Activated CD4-positive, alpha-beta T cell treated with anti-CD3 and anti-CD28 coated beads for 36 hours (primary cell): ENCODE data around the gene SYNPO2L. TPM values are rescaled to one million over a fixed set of nuclear protein-coding genes. Genes with fewer than 3 reads are reported as not detected.
A peak's percentile ranks its signal among the peaks of the same experiment; 100 is the strongest.

Source experiments
- ATAC-seq: fragments of 200-7000 bp; cut with Tn5 transposase; one replicate; pipeline ENCODE4 v1.10.0; 2021; ENCODE audit warnings: mild to moderate bottlenecking, moderate library complexity
- CTCF ChIA-PET: fragments of 350-600 bp; sonication (Branson Sonifier 250); formaldehyde crosslinking; loops from one replicate; lab custom pipeline; 2021; ENCODE audit warnings: antibody characterized with exemption; lab: Charles Lee
- POLR2A ChIA-PET: fragments of 350-600 bp; sonication (Branson Sonifier 250); formaldehyde crosslinking; loops from one replicate; lab custom pipeline; 2021; ENCODE audit warnings: antibody characterized with exemption, inconsistent platforms; lab: Charles Lee
- DNase-seq: peaks from one replicate; pipeline ENCODE4 v3.0.0-alpha.2; 2020
- H3K27ac Mint-ChIP-seq: one replicate; pipeline ENCODE4 v1.8.0; 2021; ENCODE audit warnings: mixed read lengths
- H3K27me3 Mint-ChIP-seq: one replicate; pipeline ENCODE4 v1.8.0; 2021; ENCODE audit warnings: mixed read lengths
- H3K36me3 Mint-ChIP-seq: one replicate; pipeline ENCODE4 v1.8.0; 2021; ENCODE audit warnings: low read depth, mixed read lengths
- H3K4me1 Mint-ChIP-seq: one replicate; pipeline ENCODE4 v1.8.0; 2021; ENCODE audit warnings: mixed read lengths
- H3K4me3 Mint-ChIP-seq: one replicate; pipeline ENCODE4 v1.8.0; 2021; ENCODE audit warnings: mild to moderate bottlenecking, moderate library complexity, mixed read lengths
- H3K9me3 Mint-ChIP-seq: one replicate; pipeline ENCODE4 v1.8.0; 2021; ENCODE audit warnings: low read depth, mixed read lengths
- intact Hi-C, 2 experiments: fragments of 100-400 bp; cut with DNase I in 1 of 2; cut with micrococcal nuclease in 1 of 2; formaldehyde crosslinking; loops; one replicate each; pipeline versions ENCODE4 v1.14.2 to v1.15.1; 2022 to 2024; cut with DNase I, micrococcal nuclease
- total RNA-seq, 2 experiments: library from RNA; stranded (reverse); gene quantifications; one replicate each; pipeline ENCODE4 v1.2.3, GENCODE V29; 2021

SYNPO2L gene
- total RNA-seq, 2 experiments from 2014 or later = not detected

DNA sequence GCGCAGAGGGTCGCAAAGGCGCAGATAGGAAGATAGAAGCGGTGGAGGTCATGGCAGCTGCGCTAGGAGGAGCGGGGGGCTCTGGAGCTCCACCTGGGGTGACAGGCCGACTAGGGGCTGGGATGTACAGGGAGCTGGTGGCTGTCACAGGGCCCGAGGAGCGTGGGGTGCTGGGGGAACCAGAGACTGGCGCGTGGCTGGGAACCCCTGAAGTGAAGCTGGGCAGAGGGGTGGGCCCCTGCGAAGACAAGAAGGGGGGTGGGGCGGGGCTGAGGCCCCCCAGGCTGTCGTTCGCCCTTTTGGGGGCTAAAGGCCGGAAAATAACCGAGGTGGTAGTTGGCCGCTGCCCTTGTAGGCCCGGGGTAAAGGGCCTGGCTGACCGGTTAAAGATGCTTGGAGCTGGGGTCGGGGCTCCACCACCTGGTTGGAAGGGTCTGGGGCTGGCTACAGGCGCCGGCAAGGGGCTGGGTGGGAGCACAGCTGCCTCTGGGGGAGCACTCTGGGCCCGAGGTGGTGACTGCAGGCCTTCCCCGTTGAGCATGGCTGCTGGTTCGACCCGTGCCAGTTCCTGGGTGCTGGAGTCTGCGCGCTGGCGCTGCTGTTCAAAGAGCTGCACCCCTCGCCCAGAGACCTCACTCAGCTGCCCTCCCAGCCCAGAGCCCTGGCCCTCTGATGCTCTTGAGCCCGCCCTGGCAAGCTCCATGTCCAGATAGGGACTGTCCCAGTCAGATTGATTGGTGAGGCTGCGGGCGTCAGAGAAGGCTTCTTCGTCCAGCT is 7.8 kb downstream of the SYNPO2L start:
- H3K36me3 Mint-ChIP-seq = no peaks in the 10 kb centered on the region
- H3K27me3 Mint-ChIP-seq = no peaks in the 10 kb centered on the region
- ChIA-PET CTCF (interaction anchor here (0.6 to 7.0 kb wide), 4 partner anchors 95 to 414 kb away, joined by 3 to 122 read pairs (median 3); no protein-coding TSS in a partner anchor), POLR2A (interaction anchor here (0.6 kb wide), 1 partner anchor 120 kb away, joined by 4 read pairs; no protein-coding TSS in a partner anchor)
- H3K4me3 Mint-ChIP-seq = peak overlapping the region; percentile 59
- ATAC-seq (no peak), DNase-seq (peak; percentile 19)
- intact Hi-C loops = no loop called here
- no peak overlapping the region for H3K27ac Mint-ChIP-seq
- peaks cover 21% of the 10 kb centered on the region for H3K4me1 Mint-ChIP-seq
- no peaks in the 10 kb centered on the region for H3K9me3 Mint-ChIP-seq

DNA sequence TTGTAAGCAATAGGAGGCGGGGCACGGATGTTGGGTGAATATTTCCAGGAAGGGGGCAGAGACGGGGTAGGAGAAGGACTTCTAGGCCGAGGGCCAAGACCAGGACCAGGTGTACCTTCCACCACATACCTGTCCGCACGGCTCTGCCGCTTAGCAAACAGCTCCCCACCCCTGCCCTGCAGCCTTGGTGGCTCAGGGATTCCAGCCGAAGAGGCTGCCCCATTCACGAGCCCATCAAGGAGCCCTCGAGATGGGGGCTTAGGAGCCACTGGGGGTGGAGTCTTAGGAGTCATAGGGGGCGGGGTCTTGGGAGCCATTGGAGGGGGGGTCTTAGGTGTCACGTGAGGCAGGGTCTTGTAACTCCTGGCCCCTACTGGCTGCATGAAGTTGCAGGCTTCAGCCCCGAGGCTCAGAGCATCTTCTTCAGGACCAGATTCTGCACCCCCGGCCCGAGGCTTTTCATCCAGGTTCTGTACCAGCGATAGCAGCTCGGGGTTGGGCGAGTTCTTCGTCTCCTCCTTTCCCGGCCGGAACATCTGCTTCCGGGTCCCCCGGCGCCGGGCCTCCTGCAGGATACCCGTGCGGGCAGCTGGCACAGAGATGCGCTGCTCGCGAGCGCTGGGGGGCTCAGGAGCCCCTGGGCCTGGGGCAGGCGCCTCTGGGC is 8.5 kb downstream of the SYNPO2L start:
- H3K4me1 Mint-ChIP-seq = peaks cover 21% of the 10 kb centered on the region
- POLR2A ChIA-PET = no interaction called here
- no peaks in the 10 kb centered on the region for H3K36me3 Mint-ChIP-seq
- CTCF ChIA-PET = interaction anchor here (0.8 to 7.0 kb wide), 3 partner anchors 96 to 414 kb away, joined by 3 to 122 read pairs (median 3); no protein-coding TSS in a partner anchor
- peak overlapping the region; percentile 59 for H3K4me3 Mint-ChIP-seq
- ATAC-seq = no peak
- no peaks in the 10 kb centered on the region for H3K27me3 Mint-ChIP-seq
- H3K9me3 Mint-ChIP-seq = no peaks in the 10 kb centered on the region
- DNase-seq = peak; percentile 48
- H3K27ac Mint-ChIP-seq = no peak overlapping the region
- intact Hi-C loops = no loop called here

DNA sequence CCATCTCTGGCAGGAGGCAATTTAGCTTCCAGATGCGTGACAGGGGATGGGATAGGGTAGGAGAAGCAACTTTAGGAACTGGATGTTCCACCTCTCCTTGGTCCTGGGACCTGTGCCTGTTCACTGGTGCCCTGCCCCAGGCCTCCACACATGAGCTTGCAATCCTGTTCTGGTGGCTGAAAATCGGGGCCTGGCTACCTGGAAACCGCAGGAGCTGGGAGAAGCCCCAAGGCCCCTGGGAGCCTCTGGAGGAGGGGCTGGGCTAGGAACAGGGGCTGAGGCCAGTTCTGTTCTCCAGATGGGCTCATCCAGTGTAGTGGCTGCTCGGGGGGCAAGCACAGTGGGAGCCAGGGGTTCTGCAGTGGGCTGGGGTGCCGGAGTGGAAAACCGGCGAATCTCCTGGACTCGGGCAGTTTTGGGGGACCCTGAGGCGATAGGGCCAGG is 9.2 kb downstream of the SYNPO2L start:
- H3K27me3 Mint-ChIP-seq = no peaks in the 10 kb centered on the region
- ChIA-PET CTCF (interaction anchor here (1.2 to 7.0 kb wide), 2 partner anchors 117 to 413 kb away, joined by 3 to 122 read pairs; no protein-coding TSS in a partner anchor), POLR2A (no interaction called here)
- ATAC-seq = no peak
- no peak overlapping the region for H3K27ac Mint-ChIP-seq
- H3K9me3 Mint-ChIP-seq = no peaks in the 10 kb centered on the region
- no peak for DNase-seq
- peaks cover 21% of the 10 kb centered on the region for H3K4me1 Mint-ChIP-seq
- no peak overlapping the region for H3K4me3 Mint-ChIP-seq
- no peaks in the 10 kb centered on the region for H3K36me3 Mint-ChIP-seq
- intact Hi-C loops = no loop called here

DNA sequence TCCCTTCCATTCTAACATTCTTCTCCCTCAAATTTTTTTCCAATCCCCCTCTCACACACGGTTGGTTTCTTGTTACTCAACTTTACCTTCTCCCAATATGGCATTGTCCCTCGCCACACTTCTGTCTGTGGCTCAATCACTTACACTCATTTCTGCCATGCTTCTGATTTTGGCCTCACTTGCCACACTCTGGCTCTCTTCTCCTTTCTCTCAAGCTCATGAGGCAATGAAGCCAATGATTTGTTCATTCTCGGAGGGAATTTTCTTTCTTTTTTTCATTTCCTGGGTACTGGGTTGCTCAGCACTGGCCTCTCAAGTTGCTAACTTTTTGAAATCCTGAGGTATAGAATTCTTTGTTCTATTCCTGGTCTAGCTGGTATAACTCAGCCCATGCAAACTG is 10.6 kb downstream of the SYNPO2L start:
- intact Hi-C loops = no loop called here
- no peak for DNase-seq
- Mint-ChIP-seq H3K36me3 (no peaks in the 10 kb centered on the region), H3K27ac (no peak overlapping the region), H3K4me1 (peaks cover 19% of the 10 kb centered on the region), H3K4me3 (no peak overlapping the region), H3K9me3 (no peaks in the 10 kb centered on the region), H3K27me3 (no peaks in the 10 kb centered on the region)
- ChIA-PET CTCF (interaction anchor here (0.7 to 7.0 kb wide), 14 partner anchors 10 to 395 kb away, joined by 3 to 122 read pairs (median 4); partner anchors contain the start of genes SYNPO2L and USP54), POLR2A (interaction anchor here (1.4 kb wide), 1 partner anchor 18 kb away, joined by 3 read pairs; no protein-coding TSS in a partner anchor)
- ATAC-seq = no peak

DNA sequence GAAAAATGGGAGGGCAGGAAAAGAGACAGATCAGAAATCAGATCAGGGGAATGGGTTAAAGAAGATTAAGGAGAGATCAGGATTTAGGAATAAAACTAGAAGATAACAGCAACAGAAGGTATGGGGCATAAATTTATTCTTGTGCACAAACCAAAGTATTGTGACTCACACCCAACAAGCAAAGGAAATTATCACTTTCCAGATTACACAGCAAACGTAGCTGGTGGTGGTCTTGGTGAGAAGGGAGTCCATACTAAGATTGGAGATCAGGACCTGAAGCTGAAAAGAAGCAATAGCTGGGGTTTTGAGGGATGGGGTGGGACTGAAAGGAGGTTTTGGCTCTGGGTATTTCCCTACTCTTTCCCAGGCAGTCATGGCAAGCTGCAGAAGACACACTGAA is 11.1 kb downstream of the SYNPO2L start:
- ChIA-PET POLR2A (interaction anchor here (1.4 kb wide), 1 partner anchor 17 kb away, joined by 3 read pairs; no protein-coding TSS in a partner anchor), CTCF (interaction anchor here (0.6 to 7.0 kb wide), 18 partner anchors 9 to 395 kb away, joined by 3 to 122 read pairs (median 4); partner anchors contain the start of genes SYNPO2L and USP54)
- DNase-seq = no peak
- H3K27ac Mint-ChIP-seq = no peak overlapping the region
- no peak overlapping the region for H3K4me3 Mint-ChIP-seq
- no peaks in the 10 kb centered on the region for H3K9me3 Mint-ChIP-seq
- peak; percentile 40 for ATAC-seq
- intact Hi-C loops = loop anchor here (1.0 kb wide), 2 partner anchors 115 to 380 kb away; no protein-coding TSS in a partner anchor
- no peaks in the 10 kb centered on the region for H3K36me3 Mint-ChIP-seq
- peaks cover 19% of the 10 kb centered on the region for H3K4me1 Mint-ChIP-seq
- H3K27me3 Mint-ChIP-seq = no peaks in the 10 kb centered on the region

DNA sequence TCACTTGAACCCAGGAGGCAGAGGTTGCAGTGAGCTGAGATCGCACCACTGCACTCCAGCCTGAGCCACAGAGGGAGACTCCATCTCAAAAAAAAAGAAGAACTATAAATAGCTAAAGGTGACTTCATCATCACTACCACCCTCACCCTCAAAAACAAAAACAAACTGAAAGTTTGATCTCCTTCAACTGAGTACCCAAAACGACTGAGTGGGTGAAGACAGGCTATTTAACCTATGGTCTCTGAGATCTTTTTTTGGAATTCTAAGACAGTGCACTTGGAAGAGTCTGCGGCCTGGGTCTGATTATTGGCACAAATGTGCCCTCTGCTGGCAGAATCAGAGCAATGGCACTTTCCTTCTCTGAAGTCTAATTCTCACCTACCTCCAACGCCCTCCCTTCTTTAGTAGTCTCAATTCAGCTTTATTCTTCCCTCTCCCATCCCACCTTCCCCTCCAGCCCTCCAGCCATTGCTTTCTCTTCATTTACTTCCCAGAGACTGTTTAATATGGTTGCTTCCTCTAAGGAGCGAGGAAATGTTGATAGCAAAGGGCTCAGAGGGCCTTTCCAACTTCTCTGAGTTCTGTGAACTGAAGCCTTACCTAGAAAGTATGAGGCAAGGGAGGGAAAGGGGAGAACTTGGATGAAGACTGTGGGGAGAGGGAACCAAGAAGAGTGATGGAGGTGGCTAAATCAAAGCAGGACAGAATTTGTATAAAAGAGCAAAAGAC is 11.7 kb downstream of the SYNPO2L start:
- Mint-ChIP-seq H3K27me3 (no peaks in the 10 kb centered on the region), H3K9me3 (no peaks in the 10 kb centered on the region), H3K4me1 (peaks cover 19% of the 10 kb centered on the region), H3K36me3 (no peaks in the 10 kb centered on the region), H3K27ac (no peak overlapping the region), H3K4me3 (no peak overlapping the region)
- peak; percentile 64 for DNase-seq
- intact Hi-C loops = loop anchor here (1.0 kb wide), 2 partner anchors 115 to 380 kb away; no protein-coding TSS in a partner anchor
- ChIA-PET CTCF (interaction anchor here (0.6 to 7.0 kb wide), 29 partner anchors 9 to 390 kb away, joined by 3 to 122 read pairs (median 3); partner anchors contain the start of genes SYNPO2L and USP54), POLR2A (interaction anchor here (1.4 kb wide), 1 partner anchor 17 kb away, joined by 3 read pairs; no protein-coding TSS in a partner anchor)
- peak; percentile 78 for ATAC-seq

DNA sequence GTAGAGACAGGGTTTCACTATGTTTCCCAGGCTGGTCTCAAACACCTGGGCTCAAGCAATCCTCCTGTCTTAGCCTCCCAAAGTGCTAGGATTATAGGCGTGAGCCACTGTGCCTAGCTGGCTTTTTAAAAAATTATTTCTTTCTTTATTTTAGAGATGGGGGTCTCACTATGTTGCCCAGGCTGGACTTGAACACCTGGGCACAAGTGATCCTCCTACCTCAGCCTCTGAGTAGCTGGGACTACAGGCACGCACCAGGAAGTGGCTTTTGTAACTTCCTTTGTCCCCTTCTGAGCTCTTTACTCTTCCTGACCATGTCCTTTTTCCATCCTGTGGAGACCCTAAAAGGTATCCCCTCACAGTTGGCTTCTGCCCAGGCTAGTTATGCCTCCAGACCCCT is 12.5 kb downstream of the SYNPO2L start:
- H3K4me1 Mint-ChIP-seq = peaks cover 19% of the 10 kb centered on the region
- ATAC-seq (no peak), DNase-seq (no peak)
- POLR2A ChIA-PET = no interaction called here
- CTCF ChIA-PET = interaction anchor here (0.6 to 7.0 kb wide), 27 partner anchors 8 to 390 kb away, joined by 3 to 122 read pairs (median 3); partner anchors contain the start of genes SYNPO2L and USP54
- no peak overlapping the region for H3K4me3 Mint-ChIP-seq
- no peaks in the 10 kb centered on the region for H3K36me3 Mint-ChIP-seq
- H3K27me3 Mint-ChIP-seq = no peaks in the 10 kb centered on the region
- intact Hi-C loops = no loop called here
- H3K27ac Mint-ChIP-seq = no peak overlapping the region
- H3K9me3 Mint-ChIP-seq = no peaks in the 10 kb centered on the region

DNA sequence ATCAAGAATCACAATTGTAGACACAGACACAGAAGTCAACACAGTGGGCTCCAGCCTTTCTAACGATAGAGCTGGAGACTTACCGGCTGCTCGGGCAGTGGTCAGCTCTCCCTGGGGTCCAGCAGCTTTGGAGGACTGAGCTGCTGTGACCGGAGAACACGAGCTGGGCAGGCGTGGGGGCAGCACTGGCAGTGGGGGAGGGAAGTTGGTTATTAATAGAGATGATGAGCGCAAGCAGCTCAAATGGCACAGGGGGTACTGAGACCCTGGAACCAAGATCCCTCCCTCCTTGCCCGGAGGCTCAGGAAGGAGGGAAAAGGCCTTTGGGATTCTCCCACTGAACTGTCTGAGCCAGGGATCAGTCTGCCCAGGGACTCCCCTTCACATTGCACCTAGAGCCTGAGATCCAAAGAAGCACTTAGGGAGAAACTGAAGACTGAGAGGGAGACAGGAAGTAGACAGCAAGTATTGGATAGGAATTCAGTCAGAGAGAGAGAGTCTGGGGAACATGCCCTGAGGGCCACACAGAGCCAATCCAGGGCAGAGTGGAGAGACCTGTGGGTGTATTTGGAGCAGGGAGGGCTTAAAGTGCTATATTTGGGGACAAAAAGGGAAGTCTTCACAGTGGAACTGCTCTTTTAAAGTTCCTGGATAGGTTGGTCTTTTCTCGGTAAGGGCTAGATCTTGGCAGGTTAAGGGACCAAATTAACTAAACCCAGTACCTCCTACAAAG is 14.3 kb downstream of the SYNPO2L start, which contains the start of gene MYOZ1:
TSS of gene MYOZ1 (minus strand) at position 147 of the 733 bp plus-strand sequence. CDS start 1,457 bp downstream, outside the sequence.
- no peaks in the 10 kb centered on the region for H3K9me3 Mint-ChIP-seq
- H3K4me1 Mint-ChIP-seq = peaks cover 19% of the 10 kb centered on the region
- H3K4me3 Mint-ChIP-seq = no peak within 1 kb of the TSS
- H3K36me3 Mint-ChIP-seq = no peaks in the 10 kb centered on the region
- H3K27me3 Mint-ChIP-seq = no peaks in the 10 kb centered on the region
- no peak within 1 kb of the TSS for H3K27ac Mint-ChIP-seq
- ATAC-seq (no peak), DNase-seq (no peak)
- intact Hi-C loops = no loop called here
- POLR2A ChIA-PET = interaction anchor here (0.7 kb wide), 1 partner anchor 110 kb away, joined by 5 read pairs; no protein-coding TSS in a partner anchor
- CTCF ChIA-PET = no interaction called here

DNA sequence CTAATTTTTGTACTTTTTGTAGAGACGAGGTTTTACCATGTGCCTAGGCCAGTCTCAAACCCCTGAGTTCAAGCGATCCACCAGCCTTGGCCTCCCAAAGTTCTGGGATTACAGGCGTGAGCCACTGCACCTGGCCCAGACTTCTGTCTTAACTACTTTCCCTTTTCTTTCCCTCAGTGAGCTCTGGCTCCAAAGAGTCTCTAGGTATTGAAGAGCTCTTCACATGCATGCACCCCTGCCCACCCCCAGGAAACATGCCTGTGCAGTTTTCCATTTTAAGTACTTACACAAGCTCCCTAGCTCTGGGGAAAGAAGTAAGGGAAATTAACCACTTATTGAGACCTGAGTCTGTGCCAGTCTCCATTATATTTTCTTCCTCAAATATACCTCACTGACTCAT is 16.5 kb downstream of the SYNPO2L start:
- H3K27ac Mint-ChIP-seq = no peak overlapping the region
- DNase-seq (no peak), ATAC-seq (no peak)
- H3K36me3 Mint-ChIP-seq = no peaks in the 10 kb centered on the region
- no peak overlapping the region for H3K4me3 Mint-ChIP-seq
- H3K9me3 Mint-ChIP-seq = no peaks in the 10 kb centered on the region
- CTCF ChIA-PET = interaction anchor here (1.2 kb wide), 1 partner anchor 108 kb away, joined by 3 read pairs; no protein-coding TSS in a partner anchor
- no peaks in the 10 kb centered on the region for H3K27me3 Mint-ChIP-seq
- intact Hi-C loops = no loop called here
- peaks cover 6% of the 10 kb centered on the region for H3K4me1 Mint-ChIP-seq
- POLR2A ChIA-PET = no interaction called here

DNA sequence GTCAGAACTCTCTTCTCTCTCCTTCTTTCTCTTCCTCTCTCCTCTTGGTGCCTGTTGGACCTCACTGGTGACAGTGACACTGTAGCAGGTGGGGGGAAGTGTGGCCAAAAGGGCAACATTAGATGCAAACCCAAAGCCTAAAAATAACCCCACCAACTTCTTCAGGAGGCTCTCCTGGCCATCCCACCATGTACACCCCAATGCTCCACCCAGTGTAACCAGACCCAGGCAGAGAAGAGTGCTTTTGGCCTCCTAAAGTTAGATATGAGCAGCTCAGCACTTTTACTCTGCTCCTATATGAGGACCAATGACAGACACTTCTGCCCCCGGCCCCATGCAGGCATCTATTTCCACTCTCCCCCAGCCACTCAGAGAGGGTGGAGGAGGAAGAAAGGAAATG is 20.0 kb downstream of the SYNPO2L start:
- H3K27ac Mint-ChIP-seq = no peak overlapping the region
- H3K4me1 Mint-ChIP-seq = no peaks in the 10 kb centered on the region
- no peaks in the 10 kb centered on the region for H3K36me3 Mint-ChIP-seq
- POLR2A ChIA-PET = interaction anchor here (0.7 kb wide), 1 partner anchor 22 kb away, joined by 3 read pairs; no protein-coding TSS in a partner anchor
- no peaks in the 10 kb centered on the region for H3K9me3 Mint-ChIP-seq
- CTCF ChIA-PET = interaction anchor here (0.6 to 1.7 kb wide), 4 partner anchors 8 to 164 kb away, joined by 3 to 8 read pairs (median 3); no protein-coding TSS in a partner anchor
- ATAC-seq = no peak
- DNase-seq = no peak
- intact Hi-C loops = no loop called here
- no peak overlapping the region for H3K4me3 Mint-ChIP-seq
- H3K27me3 Mint-ChIP-seq = no peaks in the 10 kb centered on the region
